IPS-20b (cell line): ENCODE data around the gene TMEM145.

Experiments
- H3K27ac ChIP-seq: one replicate; pipeline ENCODE4 v1.5.1; 2013; ENCODE audit warnings: low read length
- H3K27me3 ChIP-seq: 2 replicates; pipeline ENCODE4 v1.6.1; 2013; ENCODE audit warnings: mild to moderate bottlenecking, low read length, inconsistent platforms; ENCODE audit not compliant: insufficient read depth
- H3K36me3 ChIP-seq: 2 replicates; pipeline ENCODE4 v1.6.1; 2013; ENCODE audit warnings: low read depth, mild to moderate bottlenecking, inconsistent platforms, low read length, moderate library complexity; ENCODE audit not compliant: insufficient read depth
- H3K4me1 ChIP-seq: 2 replicates; pipeline ENCODE4 v1.6.1; 2013; ENCODE audit warnings: mild to moderate bottlenecking, control low read depth, inconsistent platforms, low read length, moderate library complexity; ENCODE audit not compliant: insufficient read depth
- H3K4me3 ChIP-seq: 2 replicates; pipeline ENCODE4 v1.5.1; 2013; ENCODE audit warnings: mild to moderate bottlenecking, low read length, inconsistent platforms
- H3K9ac ChIP-seq: 2 replicates; pipeline ENCODE4 v1.6.1; 2013; ENCODE audit warnings: low read depth, mild to moderate bottlenecking, inconsistent platforms, low read length, moderate library complexity
- H3K9me3 ChIP-seq: 2 replicates; pipeline ENCODE4 v1.6.1; 2013; ENCODE audit warnings: mild to moderate bottlenecking, low read depth, low read length, inconsistent platforms; ENCODE audit not compliant: insufficient read depth

Gene TMEM145

DNA sequence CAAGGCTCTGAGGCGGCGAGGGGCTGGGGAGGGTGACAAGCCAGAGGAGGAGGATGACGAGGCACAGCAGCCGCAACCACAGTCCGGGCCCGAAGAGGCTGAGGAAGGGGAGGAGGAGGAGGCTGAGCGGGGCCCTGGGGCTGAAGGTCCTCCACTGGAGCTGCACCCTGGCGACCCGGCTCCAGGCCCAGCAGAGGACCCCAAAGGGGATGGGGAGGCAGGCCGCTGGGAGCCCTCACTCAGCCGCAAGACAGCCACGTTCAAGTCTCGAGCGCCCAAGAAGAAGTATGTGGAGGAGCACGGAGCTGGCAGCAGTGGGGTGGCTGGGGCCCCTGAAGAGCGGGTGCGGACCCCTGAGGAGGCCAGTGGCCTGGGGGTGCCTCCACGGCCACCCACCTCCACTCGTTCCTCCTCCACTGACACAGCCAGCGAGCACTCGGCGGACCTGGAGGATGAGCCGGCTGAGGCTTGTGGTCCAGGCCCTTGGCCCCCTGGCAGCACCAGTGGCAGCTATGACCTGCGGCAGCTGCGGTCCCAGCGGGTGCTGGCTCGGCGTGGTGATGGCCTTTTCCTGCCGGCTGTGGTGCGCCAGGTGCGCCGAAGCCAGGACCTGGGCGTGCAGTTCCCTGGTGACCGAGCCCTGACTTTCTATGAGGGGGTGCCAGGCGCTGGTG is 41.1 kb upstream of the TMEM145 start:
- Histone ChIP-seq H3K4me1 (peaks cover 7% of the 10 kb centered on the region), H3K9ac (no peak overlapping the region), H3K4me3 (no peak overlapping the region), H3K36me3 (peaks cover 8% of the 10 kb centered on the region; the same call in 1 of the 2 replicates), H3K9me3 (no peaks in the 10 kb centered on the region), H3K27me3 (no peaks in the 10 kb centered on the region), H3K27ac (no peak overlapping the region)

DNA sequence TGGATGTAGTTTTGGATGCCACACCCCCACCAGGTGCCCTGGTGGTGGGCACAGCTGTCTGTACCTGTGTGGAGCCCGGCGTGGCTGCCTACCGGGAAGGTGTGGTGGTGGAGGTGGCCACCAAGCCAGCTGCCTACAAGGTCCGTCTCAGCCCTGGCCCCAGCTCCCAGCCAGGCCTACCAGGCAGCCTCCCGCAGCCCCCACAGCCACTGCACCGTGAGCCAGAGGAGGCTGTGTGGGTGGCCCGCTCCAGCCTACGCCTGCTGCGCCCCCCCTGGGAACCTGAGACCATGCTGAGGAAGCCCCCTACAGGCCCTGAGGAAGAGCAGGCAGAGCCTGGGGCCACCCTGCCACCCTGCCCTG is 40.6 kb upstream of the TMEM145 start:
- no peak overlapping the region for H3K9ac ChIP-seq
- H3K36me3 ChIP-seq: peaks cover 8% of the 10 kb centered on the region; the same call in 1 of the 2 replicates

DNA sequence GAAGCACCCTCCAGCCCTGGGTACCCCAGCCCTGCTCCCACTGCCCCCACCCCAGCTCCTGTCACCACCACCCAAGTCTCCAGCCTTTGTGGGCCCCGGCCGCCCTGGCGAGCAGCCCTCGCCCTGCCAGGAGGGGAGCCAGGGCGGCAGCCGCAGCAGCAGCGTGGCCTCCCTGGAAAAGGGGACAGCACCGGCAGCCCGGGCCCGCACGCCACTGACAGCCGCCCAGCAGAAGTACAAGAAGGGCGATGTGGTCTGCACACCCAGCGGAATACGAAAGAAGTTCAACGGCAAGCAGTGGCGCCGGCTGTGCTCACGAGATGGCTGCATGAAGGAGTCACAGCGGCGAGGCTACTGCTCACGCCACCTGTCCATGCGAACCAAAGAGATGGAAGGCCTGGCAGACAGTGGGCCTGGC is 40.1 kb upstream of the TMEM145 start:
- Histone ChIP-seq H3K4me3 (no peak overlapping the region), H3K27ac (no peak overlapping the region), H3K4me1 (peaks cover 7% of the 10 kb centered on the region), H3K9ac (no peak overlapping the region), H3K9me3 (no peaks in the 10 kb centered on the region), H3K27me3 (no peaks in the 10 kb centered on the region), H3K36me3 (peaks cover 8% of the 10 kb centered on the region; the same call in 1 of the 2 replicates)

More for the DNA sequence above, 40.6 kb upstream of the TMEM145 start:
- H3K27me3 ChIP-seq: no peaks in the 10 kb centered on the region
- H3K9me3 ChIP-seq: no peaks in the 10 kb centered on the region
- H3K4me1 ChIP-seq: peaks cover 7% of the 10 kb centered on the region
- H3K27ac ChIP-seq: no peak overlapping the region
- no peak overlapping the region for H3K4me3 ChIP-seq

DNA sequence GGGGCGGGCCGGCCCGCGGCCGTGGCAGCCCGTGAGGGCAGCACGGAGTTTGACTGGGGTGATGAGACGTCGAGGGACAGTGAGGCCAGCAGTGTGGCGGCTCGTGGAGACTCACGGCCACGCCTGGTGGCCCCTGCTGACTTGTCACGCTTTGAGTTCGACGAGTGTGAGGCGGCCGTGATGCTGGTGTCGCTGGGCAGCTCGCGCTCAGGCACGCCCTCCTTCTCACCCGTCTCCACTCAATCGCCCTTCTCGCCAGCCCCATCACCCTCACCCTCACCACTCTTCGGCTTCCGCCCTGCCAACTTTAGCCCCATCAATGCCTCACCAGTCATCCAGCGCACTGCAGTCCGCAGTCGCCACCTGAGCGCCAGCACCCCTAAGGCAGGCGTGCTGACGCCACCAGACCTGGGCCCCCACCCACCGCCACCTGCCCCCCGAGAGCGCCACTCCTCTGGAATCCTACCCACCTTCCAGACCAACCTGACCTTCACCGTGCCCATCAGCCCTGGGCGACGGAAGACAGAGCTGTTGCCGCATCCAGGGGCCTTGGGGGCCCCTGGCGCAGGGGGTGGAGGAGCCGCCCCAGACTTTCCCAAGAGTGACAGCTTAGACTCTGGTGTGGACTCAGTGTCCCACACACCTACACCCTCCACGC is 39.6 kb upstream of the TMEM145 start:
- Histone ChIP-seq H3K4me1 (peaks cover 7% of the 10 kb centered on the region), H3K4me3 (no peak overlapping the region), H3K36me3 (peaks cover 8% of the 10 kb centered on the region; the same call in 1 of the 2 replicates), H3K27me3 (no peaks in the 10 kb centered on the region), H3K27ac (no peak overlapping the region), H3K9me3 (no peaks in the 10 kb centered on the region), H3K9ac (no peak overlapping the region)

DNA sequence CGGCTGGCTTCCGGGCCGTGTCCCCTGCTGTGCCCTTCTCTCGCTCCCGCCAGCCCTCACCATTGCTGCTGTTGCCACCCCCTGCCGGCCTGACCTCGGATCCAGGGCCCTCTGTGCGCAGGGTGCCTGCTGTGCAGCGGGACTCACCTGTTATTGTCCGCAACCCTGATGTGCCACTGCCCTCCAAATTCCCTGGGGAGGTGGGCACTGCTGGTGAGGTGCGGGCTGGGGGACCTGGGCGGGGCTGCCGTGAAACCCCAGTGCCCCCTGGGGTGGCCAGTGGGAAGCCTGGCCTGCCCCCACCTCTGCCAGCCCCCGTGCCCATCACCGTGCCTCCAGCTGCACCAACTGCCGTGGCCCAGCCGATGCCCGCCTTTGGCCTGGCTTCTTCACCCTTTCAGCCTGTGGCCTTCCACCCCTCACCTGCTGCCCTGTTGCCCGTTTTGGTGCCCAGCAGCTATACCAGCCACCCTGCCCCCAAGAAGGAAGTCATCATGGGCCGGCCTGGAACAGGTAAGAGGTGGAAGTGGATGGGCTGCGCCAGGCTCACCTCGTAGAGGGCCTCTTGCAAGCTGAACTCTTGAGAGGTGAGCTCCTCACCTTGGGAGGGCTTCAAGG is 38.9 kb upstream of the TMEM145 start:
- no peak overlapping the region for H3K4me3 ChIP-seq
- no peaks in the 10 kb centered on the region for H3K9me3 ChIP-seq
- H3K4me1 ChIP-seq: peaks cover 7% of the 10 kb centered on the region
- no peak overlapping the region for H3K27ac ChIP-seq
- H3K36me3 ChIP-seq: peaks cover 8% of the 10 kb centered on the region; the same call in 1 of the 2 replicates
- no peak overlapping the region for H3K9ac ChIP-seq
- H3K27me3 ChIP-seq: no peaks in the 10 kb centered on the region

DNA sequence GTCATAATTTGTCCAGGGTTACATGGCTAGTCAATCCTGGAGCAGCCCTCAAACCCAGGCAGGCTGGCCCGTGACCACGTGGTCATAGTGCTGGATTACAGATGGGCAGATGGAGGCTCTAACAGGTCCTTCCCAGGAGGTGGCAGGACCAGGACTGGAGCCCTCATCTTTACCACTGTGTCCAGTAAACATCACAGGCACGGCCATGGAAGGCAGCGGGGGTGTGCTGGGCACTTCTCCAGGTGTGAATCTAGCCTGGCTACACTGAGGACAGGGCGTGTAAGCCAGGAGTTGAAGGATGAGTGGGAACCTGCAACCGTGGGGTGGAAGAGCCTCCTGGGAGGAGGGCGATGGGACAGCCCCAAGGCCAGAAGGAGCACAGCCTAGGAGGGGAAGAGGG is 38.0 kb upstream of the TMEM145 start:
- Histone ChIP-seq H3K27ac (no peak overlapping the region), H3K4me3 (no peak overlapping the region), H3K36me3 (peaks cover 8% of the 10 kb centered on the region; the same call in 1 of the 2 replicates), H3K4me1 (peaks cover 3% of the 10 kb centered on the region), H3K9me3 (no peaks in the 10 kb centered on the region), H3K27me3 (no peaks in the 10 kb centered on the region), H3K9ac (no peak overlapping the region)

DNA sequence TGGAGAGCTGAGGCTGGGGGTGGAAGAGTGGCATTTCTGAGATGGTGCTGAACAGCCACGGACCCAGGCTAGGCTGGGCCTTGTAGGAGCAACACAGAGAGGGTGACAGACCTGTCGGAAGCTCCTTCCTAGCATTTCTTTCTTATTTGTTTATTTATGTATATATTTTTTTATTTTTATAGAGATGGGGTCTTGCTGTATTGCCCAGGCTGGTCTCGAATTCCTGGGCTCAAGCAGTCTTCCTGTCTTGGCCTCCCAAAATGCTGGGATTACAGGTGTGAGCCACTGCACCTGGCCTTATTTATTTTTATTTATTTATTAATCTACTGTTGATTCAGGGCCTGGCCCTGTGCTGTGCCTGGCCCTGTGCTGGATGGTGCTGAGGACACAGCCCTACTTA is 37.6 kb upstream of the TMEM145 start:
- Histone ChIP-seq H3K36me3 (peaks cover 8% of the 10 kb centered on the region; the same call in 1 of the 2 replicates), H3K27me3 (no peaks in the 10 kb centered on the region), H3K4me1 (no peaks in the 10 kb centered on the region; the same call in none of the 2 replicates), H3K4me3 (no peak overlapping the region), H3K27ac (no peak overlapping the region), H3K9ac (no peak overlapping the region), H3K9me3 (no peaks in the 10 kb centered on the region)

DNA sequence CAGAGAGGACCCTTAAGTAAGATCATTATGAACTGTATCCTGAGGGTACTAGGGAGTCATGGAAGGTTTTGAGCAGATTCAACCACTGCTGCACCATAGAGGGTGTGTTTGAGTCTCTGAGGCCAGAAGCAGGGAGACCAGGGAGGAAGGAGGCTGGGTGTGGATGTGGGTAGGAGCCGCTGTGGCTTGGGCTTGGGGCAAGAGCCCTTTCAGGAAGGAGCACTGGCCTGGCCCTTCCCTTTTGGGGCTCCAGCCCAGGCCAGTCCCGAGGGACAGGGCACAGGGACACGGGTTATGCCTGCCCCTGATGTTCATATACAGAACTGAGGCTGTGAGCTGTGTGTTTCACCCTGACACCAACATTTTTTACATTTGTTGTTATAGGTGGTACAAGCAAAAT is 36.8 kb upstream of the TMEM145 start:
- Histone ChIP-seq H3K9ac (no peak overlapping the region), H3K27me3 (no peaks in the 10 kb centered on the region), H3K36me3 (peaks cover 8% of the 10 kb centered on the region; the same call in 1 of the 2 replicates), H3K4me3 (no peak overlapping the region), H3K4me1 (no peaks in the 10 kb centered on the region; the same call in none of the 2 replicates), H3K27ac (no peak overlapping the region), H3K9me3 (no peaks in the 10 kb centered on the region)

DNA sequence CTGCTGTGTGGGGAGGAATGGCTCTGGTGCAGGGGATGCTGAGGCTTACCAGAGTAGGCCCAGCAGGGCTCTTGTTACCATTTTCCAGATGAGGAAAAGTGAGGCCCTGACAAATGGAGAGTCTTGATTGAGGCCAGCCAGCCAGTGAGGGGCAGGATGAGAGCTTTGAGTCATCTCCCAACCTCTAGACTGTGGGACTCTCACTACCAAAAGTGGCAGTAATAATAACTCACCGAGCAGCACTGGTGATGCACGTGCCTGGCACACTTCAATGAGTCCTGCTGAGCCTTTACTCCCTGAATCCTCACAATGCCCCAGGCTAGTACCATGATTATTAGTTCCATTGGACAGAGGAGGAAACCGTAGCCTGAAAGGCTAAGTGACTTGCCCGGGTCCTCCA is 36.3 kb upstream of the TMEM145 start:
- Histone ChIP-seq H3K4me1 (peaks cover 2% of the 10 kb centered on the region), H3K4me3 (no peak overlapping the region), H3K9me3 (no peaks in the 10 kb centered on the region), H3K9ac (no peak overlapping the region), H3K27ac (no peak overlapping the region), H3K36me3 (peaks cover 8% of the 10 kb centered on the region; the same call in 1 of the 2 replicates), H3K27me3 (no peaks in the 10 kb centered on the region)

DNA sequence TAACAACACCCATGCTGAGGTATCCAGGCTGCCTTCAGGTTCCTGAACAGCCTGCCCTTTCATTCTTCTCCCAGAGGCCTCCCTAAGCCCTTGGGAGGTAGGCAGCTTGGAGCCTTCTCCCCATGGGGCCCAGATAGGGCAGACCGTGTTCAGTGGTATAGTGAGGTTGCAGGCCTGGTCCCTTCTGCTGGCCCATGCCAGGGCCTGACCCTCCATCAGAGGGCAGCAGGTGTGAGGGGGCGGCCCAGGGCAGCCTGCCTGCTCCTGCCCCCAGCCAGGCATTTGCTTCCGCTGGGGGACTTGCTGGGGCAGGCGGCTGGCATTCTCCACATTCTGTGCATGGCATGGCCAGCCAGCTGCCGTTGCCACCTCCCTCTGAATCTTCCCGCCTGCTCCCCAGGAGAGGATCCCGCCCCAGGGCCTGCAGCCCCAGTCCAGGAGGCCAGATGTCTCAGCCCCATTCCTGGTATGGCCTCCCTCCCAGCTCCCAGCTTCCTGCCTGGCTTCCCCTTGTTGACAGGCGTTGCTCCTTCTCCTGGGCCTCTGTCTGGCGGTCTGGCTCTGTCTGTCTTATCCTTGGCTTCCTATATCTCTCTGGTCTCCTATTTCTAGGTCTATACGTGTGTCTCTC is 35.2 kb upstream of the TMEM145 start:
- Histone ChIP-seq H3K36me3 (peaks cover 8% of the 10 kb centered on the region; the same call in 1 of the 2 replicates), H3K9ac (no peak overlapping the region), H3K4me3 (no peak overlapping the region), H3K9me3 (no peaks in the 10 kb centered on the region), H3K4me1 (peaks cover 11% of the 10 kb centered on the region), H3K27ac (no peak overlapping the region), H3K27me3 (no peaks in the 10 kb centered on the region)

DNA sequence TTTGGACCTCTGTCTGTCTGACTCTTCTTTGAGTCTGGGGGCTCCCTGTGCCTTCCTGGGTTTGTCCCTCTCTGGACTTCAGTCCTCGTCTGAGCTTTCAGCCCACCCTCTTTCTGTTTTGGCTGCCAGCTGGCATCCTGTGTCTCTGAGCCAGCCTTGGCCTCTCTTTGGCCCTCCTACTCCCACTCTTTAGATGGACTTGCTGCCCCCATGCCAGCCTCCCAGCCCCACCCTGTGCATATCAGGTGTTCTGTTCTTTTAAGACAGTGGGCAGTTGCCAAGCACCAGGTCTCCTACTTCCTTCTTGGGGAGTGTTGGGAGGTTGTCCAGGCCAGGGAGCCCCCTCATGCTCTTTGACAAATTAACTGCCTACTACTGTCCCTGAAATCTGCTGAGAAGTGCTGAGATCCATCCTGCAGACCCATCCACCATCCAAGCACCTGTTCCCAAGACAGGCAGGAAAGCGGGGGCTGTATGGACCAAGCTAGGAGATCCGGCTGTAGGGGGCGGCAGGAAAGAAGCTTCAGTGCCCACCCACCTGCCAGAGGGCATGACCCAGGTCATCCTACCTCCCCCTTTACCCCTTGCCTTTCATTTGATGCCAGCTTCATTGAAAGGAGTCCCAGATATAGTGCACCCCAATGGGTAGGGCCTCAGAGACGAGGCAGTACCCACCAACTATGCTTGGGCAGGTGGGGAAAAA is 34.5 kb upstream of the TMEM145 start:
- Histone ChIP-seq H3K4me1 (peaks cover 16% of the 10 kb centered on the region), H3K9ac (no peak overlapping the region), H3K36me3 (peaks cover 8% of the 10 kb centered on the region; the same call in 1 of the 2 replicates), H3K9me3 (no peaks in the 10 kb centered on the region), H3K27me3 (no peaks in the 10 kb centered on the region), H3K27ac (no peak overlapping the region), H3K4me3 (no peak overlapping the region)
